Activated T-cell treated with anti-CD3 and anti-CD28 coated beads, Interleukin-2, amount 50 U/mL, for 1 hour (primary cell): ENCODE data around the gene DDX39A.
"Not testable (repeated sequence)": the region's sequence is repeated elsewhere in the genome, so short reads cannot be mapped to it uniquely, and the experiment has no call there.

Experiments used
- DNase-seq: peaks from one replicate; pipeline ENCODE4 v3.0.0-alpha.2; 2020

Gene DDX39A

GRCh38 chr19:14419106-14419813, at the start of gene DDX39A:
Gene DDX39A, minus strand, starts transcription at chr19:14419341. Its CDS starts 6,121 bp downstream, at chr19:14413220.
- peak; percentile 89 for DNase-seq

GRCh38 chr19:14467816-14468215, 48.7 kb upstream of the DDX39A start:
- no peak for DNase-seq

GRCh38 chr19:14467391-14467790, 48.2 kb upstream of the DDX39A start:
- DNase-seq, result no peak

- no peak for DNase-seq
Measured at GRCh38 chr19:14463747-14464146, 44.6 kb upstream of the DDX39A start.

- not testable (repeated sequence) for DNase-seq
Measured at GRCh38 chr19:14462401-14462800, 43.3 kb upstream of the DDX39A start.

GRCh38 chr19:14460935-14461334, 41.8 kb upstream of the DDX39A start:
- no peak for DNase-seq

- no peak for DNase-seq
Measured at GRCh38 chr19:14459703-14460102, 40.6 kb upstream of the DDX39A start.

- not testable (repeated sequence) for DNase-seq
Measured at GRCh38 chr19:14452303-14452702, 33.2 kb upstream of the DDX39A start.

GRCh38 chr19:14450876-14451275, 31.7 kb upstream of the DDX39A start:
- no peak for DNase-seq

GRCh38 chr19:14450168-14450874, 31.2 kb upstream of the DDX39A start:
- DNase-seq, result peak; percentile 66

GRCh38 chr19:14449321-14449720, 30.2 kb upstream of the DDX39A start:
- no peak for DNase-seq

- no peak for DNase-seq
Measured at GRCh38 chr19:14446336-14447036, 27.3 kb upstream of the DDX39A start.

- no peak for DNase-seq
Measured at GRCh38 chr19:14443632-14444216, 24.6 kb upstream of the DDX39A start.

- no peak for DNase-seq
Measured at GRCh38 chr19:14442891-14443631, 23.9 kb upstream of the DDX39A start.

- no peak for DNase-seq
Measured at GRCh38 chr19:14441041-14441938, 22.1 kb upstream of the DDX39A start.

GRCh38 chr19:14440049-14440448, 20.9 kb upstream of the DDX39A start:
- DNase-seq, result peak; percentile 74

GRCh38 chr19:14439014-14439413, 19.9 kb upstream of the DDX39A start:
- DNase-seq, result no peak

GRCh38 chr19:14437578-14438140, 18.5 kb upstream of the DDX39A start:
- DNase-seq, result no peak

GRCh38 chr19:14435320-14436050, 16.3 kb upstream of the DDX39A start:
- no peak for DNase-seq

- peak; percentile 39 for DNase-seq
Measured at GRCh38 chr19:14434543-14435319, 15.6 kb upstream of the DDX39A start.
